Peyer's patch (tissue), 4 donors: ENCODE data around the gene TMEM229B. TPM values are rescaled to one million over a fixed set of nuclear protein-coding genes. Genes with fewer than 3 reads are reported as not detected.

Source experiments
- DNase-seq, 3 donors: peaks; one replicate each; pipeline ENCODE4 v3.0.0-alpha.2; 2017 to 2019
- H3K27ac ChIP-seq, 4 donors: fragments of 200-600 bp; sonication (generic); one replicate each; pipeline ENCODE4 v1.5.1; 2016 to 2019
- H3K27me3 ChIP-seq, 2 donors: fragments of 200-600 bp; sonication (generic); one replicate each; pipeline ENCODE4 v1.5.1; 2019
- H3K36me3 ChIP-seq, 3 donors: fragments of 200-600 bp; sonication (generic); one replicate each; pipeline ENCODE4 v1.5.1; 2016 to 2019
- H3K4me1 ChIP-seq, 4 donors: fragments of 200-600 bp; sonication (generic); one replicate each; pipeline ENCODE4 v1.5.1; 2016 to 2019
- H3K4me3 ChIP-seq, 4 donors: fragments of 200-600 bp; sonication (generic); 1 replicate in 3 of 4; 2 replicates in 1 of 4; pipeline ENCODE4 v1.5.1; 2016 to 2019; ENCODE audit warnings: mild to moderate bottlenecking in 1 of 4
- H3K9me3 ChIP-seq, 4 donors: fragments of 200-600 bp; sonication (generic); one replicate each; pipeline ENCODE4 v1.5.1; 2016 to 2019; ENCODE audit warnings: mild to moderate bottlenecking in 1 of 4
- POLR2A ChIP-seq, 2 donors: fragments of 450-650 bp; IDR thresholded peaks; one replicate each; pipeline ENCODE4 v1.5.1; 2017; ENCODE audit warnings: antibody characterized with exemption in 2 of 2, mild to moderate bottlenecking in 2 of 2, moderate library complexity in 2 of 2
- total RNA-seq, 4 donors: library from RNA; depleted of rRNA; stranded (reverse); fragments of >200 nt; gene quantifications; one replicate each; pipeline ENCODE4 v1.1.0, GENCODE V29; 2016
- TF ChIP-seq, protein P1 (sequence below), 6 experiments: fragments of 450-650 bp in 4 of 6; fragments of 200-600 bp in 2 of 6; sonication (generic) in 1 of 6; IDR thresholded peaks; one replicate each; pipeline ENCODE4 v1.5.1; 2017 to 2019; ENCODE audit warnings: antibody characterized with exemption in 6 of 6, mild to moderate bottlenecking in 3 of 6, moderate library complexity in 1 of 6

Gene TMEM229B
- total RNA-seq, 4 donors from 2014 or later, result 8.3 to 39.7 (median 31.7) TPM

DNA sequence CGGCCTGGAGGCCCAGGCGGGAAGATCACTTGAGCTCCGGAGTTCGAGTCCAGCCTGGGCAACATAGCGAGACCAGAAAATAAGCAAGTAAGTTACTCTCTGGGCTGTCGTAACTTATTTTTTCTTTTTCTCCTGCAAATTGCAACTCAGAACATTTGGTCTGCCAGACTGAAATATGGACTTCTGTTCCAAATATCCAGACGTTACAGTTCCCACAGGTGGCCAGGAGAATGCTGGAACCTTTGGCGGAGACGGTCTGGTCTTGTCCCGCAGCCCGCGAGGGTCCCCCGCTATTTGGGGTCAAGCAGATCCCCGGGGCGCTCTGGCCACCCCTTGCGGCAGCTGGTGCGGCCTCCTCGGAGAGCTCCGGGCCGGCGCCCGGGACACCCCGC is 44.1 kb upstream of the TMEM229B start:
- TF ChIP-seq, protein P1, sequence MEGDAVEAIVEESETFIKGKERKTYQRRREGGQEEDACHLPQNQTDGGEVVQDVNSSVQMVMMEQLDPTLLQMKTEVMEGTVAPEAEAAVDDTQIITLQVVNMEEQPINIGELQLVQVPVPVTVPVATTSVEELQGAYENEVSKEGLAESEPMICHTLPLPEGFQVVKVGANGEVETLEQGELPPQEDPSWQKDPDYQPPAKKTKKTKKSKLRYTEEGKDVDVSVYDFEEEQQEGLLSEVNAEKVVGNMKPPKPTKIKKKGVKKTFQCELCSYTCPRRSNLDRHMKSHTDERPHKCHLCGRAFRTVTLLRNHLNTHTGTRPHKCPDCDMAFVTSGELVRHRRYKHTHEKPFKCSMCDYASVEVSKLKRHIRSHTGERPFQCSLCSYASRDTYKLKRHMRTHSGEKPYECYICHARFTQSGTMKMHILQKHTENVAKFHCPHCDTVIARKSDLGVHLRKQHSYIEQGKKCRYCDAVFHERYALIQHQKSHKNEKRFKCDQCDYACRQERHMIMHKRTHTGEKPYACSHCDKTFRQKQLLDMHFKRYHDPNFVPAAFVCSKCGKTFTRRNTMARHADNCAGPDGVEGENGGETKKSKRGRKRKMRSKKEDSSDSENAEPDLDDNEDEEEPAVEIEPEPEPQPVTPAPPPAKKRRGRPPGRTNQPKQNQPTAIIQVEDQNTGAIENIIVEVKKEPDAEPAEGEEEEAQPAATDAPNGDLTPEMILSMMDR (IDR thresholded peaks at IDR 0.05), result peak in 2 of 6 experiments; percentile 4 to 22
- TF ChIP-seq POLR2A (IDR thresholded peaks at IDR 0.05), result no peak
- H3K4me3 ChIP-seq, result peak overlapping the region; percentile 61 to 93 (median 76)

DNA sequence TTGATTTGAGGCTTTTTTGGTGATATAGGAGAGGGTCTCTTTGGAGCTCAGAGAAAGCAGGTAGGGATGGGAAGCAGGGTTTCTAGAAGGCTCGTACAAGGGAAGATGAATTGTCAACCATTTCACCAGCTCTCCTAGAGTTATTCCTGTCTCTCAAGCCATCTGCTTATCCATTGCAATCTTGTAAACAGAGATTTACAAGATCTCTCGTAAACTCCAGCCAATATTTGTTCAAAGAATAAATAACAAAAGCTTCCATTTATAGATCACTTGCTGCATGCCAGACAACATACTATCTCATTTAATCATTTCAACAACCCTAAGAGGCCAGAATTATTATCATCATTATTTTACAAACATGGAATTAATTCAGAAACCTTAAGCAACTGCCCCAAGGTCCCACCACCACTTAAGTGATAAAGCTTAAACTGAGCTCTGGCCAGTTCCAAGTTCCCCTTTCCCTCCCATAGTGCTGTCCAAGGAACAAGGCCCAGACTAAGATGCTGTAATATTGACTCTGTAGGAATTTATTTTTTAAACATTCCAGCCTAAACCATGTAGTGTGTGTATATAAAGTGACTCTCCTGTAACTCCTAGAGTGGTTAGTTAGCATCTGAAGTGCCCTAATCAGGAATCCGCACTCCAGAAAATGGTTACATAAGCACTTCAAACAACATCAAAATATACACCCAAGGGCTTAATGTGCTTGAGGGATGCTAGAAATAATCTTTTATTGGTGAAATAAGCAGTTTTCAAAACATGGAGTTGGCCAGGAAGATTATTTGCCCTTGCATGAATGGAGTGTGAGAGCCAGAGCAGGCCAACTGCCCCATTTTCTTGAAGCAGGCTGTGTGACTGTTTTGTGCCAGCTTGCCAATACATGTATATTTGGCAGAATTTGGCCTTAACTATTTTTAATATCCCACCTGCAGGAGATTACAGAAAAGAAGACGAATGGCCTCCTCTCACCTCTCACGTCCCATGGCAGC is 41.7 kb upstream of the TMEM229B start:
- Histone ChIP-seq H3K4me3 (no peak overlapping the region), H3K9me3 (no peaks in the 10 kb centered on the region), H3K4me1 (peaks cover 0 to 12% (median 3%) of the 10 kb centered on the region in 4 donors), H3K36me3 (no peaks in the 10 kb centered on the region), H3K27ac (no peak overlapping the region), H3K27me3 (no peaks in the 10 kb centered on the region)
- TF ChIP-seq, protein P1 (IDR thresholded peaks at IDR 0.05), result no peak
- no peak for TF ChIP-seq POLR2A (IDR thresholded peaks at IDR 0.05)
- no peak for DNase-seq

More for the DNA sequence above, 44.1 kb upstream of the TMEM229B start:
- Histone ChIP-seq H3K9me3 (no peaks in the 10 kb centered on the region), H3K27me3 (no peaks in the 10 kb centered on the region), H3K36me3 (no peaks in the 10 kb centered on the region), H3K4me1 (peaks cover 0 to 12% (median 3%) of the 10 kb centered on the region in 4 donors), H3K27ac (peak overlapping the region; percentile 46 to 94 (median 77))
- no peak for DNase-seq

GRCh38 chr14:67528276-67528675 is 39.8 kb upstream of the TMEM229B start:
- H3K27ac ChIP-seq, result no peak overlapping the region
- no peaks in the 10 kb centered on the region for H3K9me3 ChIP-seq
- H3K4me1 ChIP-seq, result peaks cover 0 to 9% (median 3%) of the 10 kb centered on the region in 4 donors
- H3K36me3 ChIP-seq, result no peaks in the 10 kb centered on the region
- H3K4me3 ChIP-seq, result no peak overlapping the region
- DNase-seq, result no peak
- TF ChIP-seq, protein P1 (IDR thresholded peaks at IDR 0.05), result no peak
- no peak for TF ChIP-seq POLR2A (IDR thresholded peaks at IDR 0.05)
- H3K27me3 ChIP-seq, result no peaks in the 10 kb centered on the region

- no peak overlapping the region for H3K27ac ChIP-seq
- peaks cover 0 to 6% (median 2%) of the 10 kb centered on the region in 4 donors for H3K4me1 ChIP-seq
- DNase-seq, result no peak
- H3K36me3 ChIP-seq, result no peaks in the 10 kb centered on the region
- TF ChIP-seq POLR2A (IDR thresholded peaks at IDR 0.05), result no peak
- TF ChIP-seq, protein P1 (IDR thresholded peaks at IDR 0.05), result no peak
- H3K9me3 ChIP-seq, result no peaks in the 10 kb centered on the region
- no peak overlapping the region for H3K4me3 ChIP-seq
- H3K27me3 ChIP-seq, result no peaks in the 10 kb centered on the region
Measured at GRCh38 chr14:67527756-67528155, 39.2 kb upstream of the TMEM229B start.

GRCh38 chr14:67526676-67527459 is 38.3 kb upstream of the TMEM229B start:
- Histone ChIP-seq H3K36me3 (no peaks in the 10 kb centered on the region), H3K4me1 (no peaks in the 10 kb centered on the region), H3K9me3 (no peaks in the 10 kb centered on the region), H3K27me3 (no peaks in the 10 kb centered on the region), H3K4me3 (no peak overlapping the region), H3K27ac (no peak overlapping the region)
- DNase-seq, result peak; percentile 40 to 76 (median 56)
- TF ChIP-seq, protein P1 (IDR thresholded peaks at IDR 0.05), result peak in 4 of 6 experiments; percentile 65 to 91 (median 82)
- TF ChIP-seq POLR2A (IDR thresholded peaks at IDR 0.05), result no peak
